Lower lobe of right lung (tissue), 2 donors: ENCODE measurements around the gene ADAMTS18. TPM values are rescaled to one million over a fixed set of nuclear protein-coding genes. Genes with fewer than 3 reads are reported as not detected.

Source experiments
- ATAC-seq, 2 donors: fragments of 200-7000 bp; cut with Tn5 transposase; one replicate each; pipeline ENCODE4 v1.9.1; 2020 to 2022; ENCODE audit warnings: mild to moderate bottlenecking in 2 of 2, moderate library complexity in 2 of 2
- DNase-seq: peaks from one replicate; pipeline ENCODE4 v3.0.0-alpha.2; 2020
- H3K27ac ChIP-seq: fragments of 200-600 bp; one replicate; pipeline ENCODE4 v1.8.0; 2022
- H3K27me3 ChIP-seq: fragments of 200-600 bp; one replicate; pipeline ENCODE4 v1.8.0; 2022; ENCODE audit warnings: low read depth
- H3K36me3 ChIP-seq: fragments of 200-600 bp; one replicate; pipeline ENCODE4 v1.8.0; 2022; ENCODE audit warnings: mild to moderate bottlenecking
- H3K4me1 ChIP-seq: fragments of 200-600 bp; one replicate; pipeline ENCODE4 v1.8.0; 2022
- H3K4me3 ChIP-seq: fragments of 200-600 bp; one replicate; pipeline ENCODE4 v1.8.0; 2022; ENCODE audit warnings: mild to moderate bottlenecking
- H3K9me3 ChIP-seq: fragments of 200-600 bp; one replicate; pipeline ENCODE4 v1.8.0; 2022
- intact Hi-C: fragments of 100-400 bp; cut with DNase I; formaldehyde crosslinking; loops from one replicate; pipeline ENCODE4 v1.11.0; 2022
- total RNA-seq: library from RNA; stranded (reverse); fragmentation: NEBNext Ultra II Directional; extraction: Animal tissue kit (Norgen Biotek cat#: 25700); gene quantifications from one replicate; pipeline ENCODE4 v1.2.1, GENCODE V29; 2021
- TF ChIP-seq, protein P1 (sequence below): fragments of 200-600 bp; IDR thresholded peaks from one replicate; pipeline ENCODE4 v1.8.0; 2022; ENCODE audit warnings: antibody characterized with exemption, mild to moderate bottlenecking
- donor health status: DM: no; HTN: yes; CAD: no; lungs with severe emphysema.

ADAMTS18 gene
- total RNA-seq, 1 donor from 2014 or later = 0.09 TPM

DNA sequence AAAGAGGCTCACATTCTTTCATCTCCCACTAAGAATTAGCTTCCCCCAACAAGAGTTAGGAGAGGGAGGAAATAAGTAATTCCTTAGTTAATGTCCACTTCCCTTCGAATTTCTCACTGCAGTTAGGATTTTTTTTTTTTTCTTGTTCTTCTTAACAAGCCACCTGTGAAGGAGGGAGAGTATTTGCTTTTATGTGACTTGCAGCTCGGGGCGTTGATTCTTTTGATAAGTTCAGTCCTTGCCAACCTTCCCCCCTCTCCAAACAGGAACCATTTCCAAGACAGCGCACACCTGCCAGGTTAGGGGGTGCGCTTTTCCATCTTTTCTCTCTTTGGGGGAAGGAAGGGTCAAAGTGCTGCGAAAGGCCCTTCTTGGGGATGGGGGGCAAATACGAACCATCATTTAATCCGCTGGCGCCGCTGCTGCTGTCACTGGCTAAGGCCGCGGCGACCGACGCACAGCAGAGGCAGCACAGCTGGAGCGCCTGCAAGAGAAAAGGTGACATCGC is 758 bp downstream of the ADAMTS18 start:
- intact Hi-C loops = no loop called here
- H3K4me3 ChIP-seq = no peak overlapping the region
- DNase-seq = no peak

DNA sequence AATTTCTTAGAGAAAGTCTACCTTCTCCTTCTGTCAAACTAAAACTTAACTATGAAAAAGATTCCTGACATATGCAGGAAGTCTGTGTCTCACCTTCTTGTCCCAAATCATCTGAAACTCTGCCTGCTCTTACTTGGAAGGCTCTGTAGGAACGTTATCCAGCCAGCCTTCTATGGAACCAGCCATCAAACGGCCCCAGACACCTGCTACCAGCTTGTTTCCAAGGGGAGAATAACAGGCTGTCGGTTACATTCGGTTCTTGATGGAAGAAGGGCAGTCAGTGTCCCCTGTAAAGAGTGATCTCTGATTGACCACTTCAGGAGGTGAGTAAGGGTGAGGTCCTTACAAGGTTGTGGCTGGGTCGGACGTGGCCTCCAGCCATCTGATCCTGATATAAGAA is 1.7 kb downstream of the ADAMTS18 start:
- H3K4me3 ChIP-seq = no peak overlapping the region
- H3K36me3 ChIP-seq = no peaks in the 10 kb centered on the region
- intact Hi-C loops = no loop called here
- ATAC-seq = no peak
- H3K9me3 ChIP-seq = no peaks in the 10 kb centered on the region
- H3K4me1 ChIP-seq = no peaks in the 10 kb centered on the region
- TF ChIP-seq, protein P1, sequence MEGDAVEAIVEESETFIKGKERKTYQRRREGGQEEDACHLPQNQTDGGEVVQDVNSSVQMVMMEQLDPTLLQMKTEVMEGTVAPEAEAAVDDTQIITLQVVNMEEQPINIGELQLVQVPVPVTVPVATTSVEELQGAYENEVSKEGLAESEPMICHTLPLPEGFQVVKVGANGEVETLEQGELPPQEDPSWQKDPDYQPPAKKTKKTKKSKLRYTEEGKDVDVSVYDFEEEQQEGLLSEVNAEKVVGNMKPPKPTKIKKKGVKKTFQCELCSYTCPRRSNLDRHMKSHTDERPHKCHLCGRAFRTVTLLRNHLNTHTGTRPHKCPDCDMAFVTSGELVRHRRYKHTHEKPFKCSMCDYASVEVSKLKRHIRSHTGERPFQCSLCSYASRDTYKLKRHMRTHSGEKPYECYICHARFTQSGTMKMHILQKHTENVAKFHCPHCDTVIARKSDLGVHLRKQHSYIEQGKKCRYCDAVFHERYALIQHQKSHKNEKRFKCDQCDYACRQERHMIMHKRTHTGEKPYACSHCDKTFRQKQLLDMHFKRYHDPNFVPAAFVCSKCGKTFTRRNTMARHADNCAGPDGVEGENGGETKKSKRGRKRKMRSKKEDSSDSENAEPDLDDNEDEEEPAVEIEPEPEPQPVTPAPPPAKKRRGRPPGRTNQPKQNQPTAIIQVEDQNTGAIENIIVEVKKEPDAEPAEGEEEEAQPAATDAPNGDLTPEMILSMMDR = no peak
- H3K27ac ChIP-seq = no peak overlapping the region
- peaks cover 34% of the 10 kb centered on the region for H3K27me3 ChIP-seq
- no peak for DNase-seq

More for the DNA sequence above, 758 bp downstream of the ADAMTS18 start:
- Histone ChIP-seq H3K9me3 (no peaks in the 10 kb centered on the region), H3K36me3 (no peaks in the 10 kb centered on the region), H3K4me1 (no peaks in the 10 kb centered on the region), H3K27ac (no peak overlapping the region), H3K27me3 (peaks cover 34% of the 10 kb centered on the region)
- no peak for ATAC-seq
- TF ChIP-seq, protein P1 = no peak

DNA sequence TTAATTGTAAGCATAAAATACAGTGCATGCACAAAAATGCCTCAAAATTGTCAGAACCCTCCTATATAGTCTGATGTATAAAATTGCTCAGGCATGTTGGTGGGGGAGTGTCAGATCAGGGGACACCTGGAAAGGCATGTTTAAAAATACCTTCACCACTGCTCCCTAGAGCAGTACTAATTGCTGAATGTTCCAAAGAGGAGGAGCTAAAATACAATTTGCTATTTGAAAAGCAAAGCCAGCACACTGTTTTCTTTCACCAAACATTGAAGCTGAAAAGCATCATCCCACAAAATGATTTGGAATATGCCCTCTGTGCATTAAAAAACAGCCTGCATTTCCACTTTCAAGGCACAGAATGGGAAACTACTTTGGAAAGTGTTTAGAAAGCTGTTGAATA is 2.6 kb downstream of the ADAMTS18 start:
- H3K27me3 ChIP-seq = peaks cover 34% of the 10 kb centered on the region
- H3K36me3 ChIP-seq = no peaks in the 10 kb centered on the region
- H3K4me3 ChIP-seq = no peak overlapping the region
- no peak for DNase-seq
- no peaks in the 10 kb centered on the region for H3K9me3 ChIP-seq
- no peaks in the 10 kb centered on the region for H3K4me1 ChIP-seq
- intact Hi-C loops = no loop called here
- TF ChIP-seq, protein P1 = no peak
- no peak overlapping the region for H3K27ac ChIP-seq
- no peak for ATAC-seq

DNA sequence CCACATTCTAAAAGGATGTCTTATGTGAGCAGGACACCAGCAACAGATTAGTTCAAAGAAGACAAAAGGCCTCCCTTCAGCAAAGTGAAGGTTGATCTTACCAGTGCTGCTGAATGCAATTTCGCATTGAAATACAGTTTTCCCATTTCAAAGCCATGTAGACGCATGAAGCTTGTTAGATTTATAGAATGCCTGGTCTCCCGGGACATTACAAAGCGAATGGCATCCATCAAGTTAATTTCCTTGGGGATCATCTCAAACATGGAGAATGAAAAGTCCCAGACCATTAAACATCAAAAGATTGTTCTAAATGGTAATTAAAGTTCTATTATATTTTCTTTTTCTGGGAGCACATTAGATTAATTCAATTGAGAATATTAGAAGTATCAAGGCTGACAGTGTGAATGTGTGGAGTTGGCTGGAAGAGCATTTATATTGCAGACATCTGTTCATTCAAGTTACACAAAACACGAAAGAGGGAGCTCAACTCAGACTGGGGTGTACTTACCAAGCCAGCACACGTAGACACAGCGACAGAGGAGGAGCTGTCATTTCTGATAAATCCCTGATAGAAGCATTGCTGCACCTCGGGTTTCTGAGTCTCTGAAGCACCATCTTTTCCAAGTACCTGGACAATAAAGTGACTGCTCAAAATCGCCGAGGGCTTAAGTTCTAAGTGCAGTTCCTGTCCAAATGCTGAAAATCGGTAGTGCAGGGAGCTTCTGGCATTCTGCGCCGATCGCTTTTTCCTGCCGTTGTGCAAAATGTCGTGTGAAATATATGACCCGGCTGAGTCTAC is 3.8 kb downstream of the ADAMTS18 start:
- ATAC-seq (no peak), DNase-seq (no peak)
- H3K27me3 ChIP-seq = peaks cover 34% of the 10 kb centered on the region
- no peak overlapping the region for H3K27ac ChIP-seq
- TF ChIP-seq, protein P1 = no peak
- no peaks in the 10 kb centered on the region for H3K36me3 ChIP-seq
- H3K4me1 ChIP-seq = no peaks in the 10 kb centered on the region
- H3K9me3 ChIP-seq = no peaks in the 10 kb centered on the region
- intact Hi-C loops = no loop called here
- H3K4me3 ChIP-seq = no peak overlapping the region

DNA sequence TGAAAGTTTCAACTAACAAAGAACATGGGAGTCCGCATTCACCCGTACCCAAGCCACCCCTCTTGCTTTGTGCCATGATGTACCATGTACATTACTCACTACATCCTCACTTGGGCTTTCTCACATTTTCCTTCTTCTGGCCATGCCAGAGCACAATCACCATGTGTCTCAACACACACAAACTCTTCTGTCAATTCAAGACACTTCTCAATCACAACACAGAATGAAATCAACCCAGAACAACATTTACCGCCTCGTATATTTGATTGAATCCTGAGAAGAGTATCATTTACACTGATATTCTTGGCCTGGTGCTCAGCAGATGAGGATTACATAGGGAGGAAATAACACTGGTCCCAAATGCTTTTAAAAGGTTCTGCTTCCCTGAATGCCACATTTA is 4.5 kb downstream of the ADAMTS18 start:
- no peaks in the 10 kb centered on the region for H3K4me1 ChIP-seq
- DNase-seq (no peak), ATAC-seq (no peak)
- no peak overlapping the region for H3K27ac ChIP-seq
- intact Hi-C loops = no loop called here
- no peaks in the 10 kb centered on the region for H3K9me3 ChIP-seq
- H3K36me3 ChIP-seq = no peaks in the 10 kb centered on the region
- no peak overlapping the region for H3K4me3 ChIP-seq
- TF ChIP-seq, protein P1 = no peak
- peaks cover 32% of the 10 kb centered on the region for H3K27me3 ChIP-seq
